Dermis microvascular lymphatic vessel endothelial cell (primary cell): ENCODE measurements around the gene TUBGCP2. TPM values are rescaled to one million over a fixed set of nuclear protein-coding genes. Genes with fewer than 3 reads are reported as not detected.

Experiments
- DNase-seq, 2 donors: peaks; one replicate each; pipeline versions ENCODE4 v3.0.0 to v3.0.0-alpha.2; 2010; ENCODE audit warnings: low read depth in 2 of 2
- total RNA-seq: library from RNA; depleted of rRNA; stranded (reverse); fragments of >200 nt; gene quantifications from 2 replicates; pipeline ENCODE4 v1.2.1, GENCODE V29; 2014

TUBGCP2 gene
- total RNA-seq, 1 donor from 2014 or later = 29.5 TPM

- DNase-seq = no peak
Measured at GRCh38 chr10:133278577-133279265, 30.0 kb downstream of the TUBGCP2 start.

DNA sequence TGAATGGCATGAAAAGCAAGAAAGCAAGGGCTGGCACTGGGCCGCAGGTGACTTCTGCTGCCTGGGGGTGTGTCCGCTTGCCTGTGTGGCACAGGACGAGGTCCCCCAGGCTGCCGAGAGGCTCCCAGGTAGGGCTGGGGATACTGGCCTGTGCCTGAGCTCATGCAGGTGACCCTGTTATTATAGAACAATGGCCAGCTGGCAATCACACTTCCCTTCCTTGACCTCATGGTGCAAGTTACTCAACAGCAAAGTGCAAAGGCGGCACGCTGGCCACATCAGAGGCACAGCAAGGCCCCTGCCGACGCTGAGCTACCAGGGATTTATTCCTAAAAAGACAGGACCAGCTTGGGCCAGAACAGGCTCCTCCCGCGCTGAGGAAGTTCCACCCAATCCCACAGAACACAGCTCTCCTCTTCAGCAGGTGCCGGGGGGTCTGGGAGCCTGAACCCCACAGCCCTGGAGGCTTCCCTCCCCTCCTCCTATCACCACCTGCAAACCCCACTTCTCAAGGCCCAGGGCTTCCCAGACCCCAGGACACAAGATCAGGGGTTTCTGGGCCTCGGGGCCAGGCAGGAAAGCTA is 30.6 kb downstream of the TUBGCP2 start:
- no peak for DNase-seq

- DNase-seq = no peak
Measured at GRCh38 chr10:133277277-133277992, 31.2 kb downstream of the TUBGCP2 start.

GRCh38 chr10:133276435-133277201 is 32.1 kb downstream of the TUBGCP2 start, which contains the start of gene ADAM8:
TSS of gene ADAM8 (minus strand) at chr10:133276868. CDS start at chr10:133276817, 51 bp downstream.
- DNase-seq = peak in 1 of 2 donors; percentile 11

- no peak for DNase-seq
Measured at GRCh38 chr10:133276100-133276434, 32.6 kb downstream of the TUBGCP2 start.

- DNase-seq = no peak
Measured at GRCh38 chr10:133275684-133276092, 33.0 kb downstream of the TUBGCP2 start.

GRCh38 chr10:133274751-133275683 is 33.7 kb downstream of the TUBGCP2 start:
- DNase-seq = no peak

DNA sequence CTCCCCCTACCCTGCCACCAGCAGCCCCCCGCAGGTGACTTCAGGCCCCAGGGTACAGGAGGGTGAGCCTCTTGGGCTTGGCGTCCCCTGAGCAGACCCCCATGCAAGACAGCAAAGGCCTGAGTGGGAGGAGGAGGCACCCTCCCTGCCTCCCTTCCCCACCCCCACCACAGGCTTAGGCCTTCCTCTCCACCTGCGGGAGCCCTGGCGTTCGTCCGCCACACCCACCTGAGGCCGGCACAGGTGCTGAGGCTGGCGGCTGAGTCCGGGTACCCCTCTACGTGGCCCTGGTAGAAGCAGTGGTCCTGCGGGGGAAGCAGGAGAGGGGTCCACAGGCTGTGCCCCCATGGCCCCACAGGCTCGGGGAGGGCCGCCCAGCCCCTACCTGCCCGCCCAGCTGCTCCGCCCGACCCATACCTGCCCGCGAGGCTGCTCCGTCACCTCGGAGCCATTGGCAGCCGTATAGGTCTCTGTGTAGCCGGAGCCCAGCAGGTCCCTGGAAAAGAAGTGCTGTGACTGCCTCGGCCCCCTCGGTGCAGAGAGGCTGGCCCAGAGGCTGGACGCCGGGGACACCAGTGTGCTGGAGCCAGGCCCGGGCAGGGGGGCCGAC is 35.0 kb downstream of the TUBGCP2 start:
- no peak for DNase-seq

GRCh38 chr10:133272964-133273420 is 35.7 kb downstream of the TUBGCP2 start:
- DNase-seq = no peak

- DNase-seq = no peak
Measured at GRCh38 chr10:133272301-133272963, 36.2 kb downstream of the TUBGCP2 start.

GRCh38 chr10:133271521-133272300 is 37.0 kb downstream of the TUBGCP2 start:
- no peak for DNase-seq

DNA sequence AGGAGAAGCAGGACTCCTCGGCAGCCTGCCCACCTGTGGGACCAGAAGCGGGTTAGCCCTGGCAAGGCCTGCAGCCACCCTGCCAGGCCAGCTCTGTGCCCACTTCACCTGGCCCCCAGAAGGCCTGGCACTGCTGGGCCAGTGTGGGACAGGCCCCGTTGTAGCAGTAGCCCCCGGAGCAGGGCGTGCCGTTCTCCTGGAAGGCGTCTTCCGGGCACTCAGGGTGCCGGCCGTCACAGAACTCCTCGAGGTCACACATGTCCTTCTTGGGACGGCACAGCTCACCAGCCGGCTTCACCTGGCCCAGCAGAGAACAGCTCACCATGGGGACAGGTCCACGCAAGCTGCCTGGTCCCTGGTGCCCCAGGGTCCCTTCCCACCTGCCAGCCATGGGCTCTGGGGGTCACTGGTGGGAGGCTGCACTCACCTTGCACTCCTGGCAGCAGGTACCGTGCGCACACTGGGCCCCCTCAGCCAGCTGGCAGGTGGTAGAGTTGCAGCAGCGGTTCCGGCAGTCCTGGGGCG is 37.8 kb downstream of the TUBGCP2 start:
- no peak for DNase-seq

GRCh38 chr10:133270204-133270603 is 38.5 kb downstream of the TUBGCP2 start:
- no peak for DNase-seq

GRCh38 chr10:133269367-133269766 is 39.3 kb downstream of the TUBGCP2 start:
- DNase-seq = no peak

GRCh38 chr10:133268532-133268931 is 40.1 kb downstream of the TUBGCP2 start:
- no peak for DNase-seq

DNA sequence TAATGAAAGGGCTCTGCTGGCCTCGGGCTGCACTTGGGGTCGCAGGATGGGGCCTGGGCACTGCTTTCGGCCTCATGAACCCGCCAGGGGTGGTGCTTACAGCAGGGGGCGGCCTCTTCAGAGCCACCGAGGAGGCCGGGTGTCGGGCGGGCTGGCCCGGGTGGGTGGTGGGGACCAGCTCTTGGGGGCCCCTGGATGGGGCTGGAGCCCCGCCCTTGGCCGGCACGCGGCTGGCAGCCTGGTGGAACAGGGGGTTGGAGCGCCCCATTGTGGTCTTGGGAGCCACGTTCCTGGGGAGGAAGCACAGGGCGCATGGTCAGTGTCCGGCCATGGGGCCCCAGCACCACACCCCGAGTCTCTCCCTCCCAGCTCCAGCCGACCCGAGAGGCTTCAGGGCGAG is 40.8 kb downstream of the TUBGCP2 start:
- DNase-seq = no peak

DNA sequence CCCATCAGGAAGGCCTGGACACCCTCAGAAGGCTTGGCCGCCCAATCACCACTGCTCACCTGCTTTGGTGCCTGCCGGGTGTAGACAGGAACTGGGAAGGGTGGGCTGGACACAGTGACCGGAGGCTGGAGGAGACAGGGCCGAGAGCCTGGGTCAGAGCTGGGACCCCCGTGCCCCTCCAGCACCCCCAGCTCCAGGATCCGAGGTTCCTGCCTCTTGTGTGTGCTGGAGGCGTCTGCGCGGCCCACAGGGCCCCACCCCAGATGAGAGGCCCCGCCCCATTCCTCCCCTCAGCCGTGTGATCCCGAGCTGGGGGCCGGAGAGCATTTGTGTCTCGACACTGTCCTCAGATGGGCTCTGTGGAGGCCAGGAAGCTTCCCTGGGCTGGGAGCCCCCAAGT is 41.4 kb downstream of the TUBGCP2 start:
- no peak for DNase-seq

DNA sequence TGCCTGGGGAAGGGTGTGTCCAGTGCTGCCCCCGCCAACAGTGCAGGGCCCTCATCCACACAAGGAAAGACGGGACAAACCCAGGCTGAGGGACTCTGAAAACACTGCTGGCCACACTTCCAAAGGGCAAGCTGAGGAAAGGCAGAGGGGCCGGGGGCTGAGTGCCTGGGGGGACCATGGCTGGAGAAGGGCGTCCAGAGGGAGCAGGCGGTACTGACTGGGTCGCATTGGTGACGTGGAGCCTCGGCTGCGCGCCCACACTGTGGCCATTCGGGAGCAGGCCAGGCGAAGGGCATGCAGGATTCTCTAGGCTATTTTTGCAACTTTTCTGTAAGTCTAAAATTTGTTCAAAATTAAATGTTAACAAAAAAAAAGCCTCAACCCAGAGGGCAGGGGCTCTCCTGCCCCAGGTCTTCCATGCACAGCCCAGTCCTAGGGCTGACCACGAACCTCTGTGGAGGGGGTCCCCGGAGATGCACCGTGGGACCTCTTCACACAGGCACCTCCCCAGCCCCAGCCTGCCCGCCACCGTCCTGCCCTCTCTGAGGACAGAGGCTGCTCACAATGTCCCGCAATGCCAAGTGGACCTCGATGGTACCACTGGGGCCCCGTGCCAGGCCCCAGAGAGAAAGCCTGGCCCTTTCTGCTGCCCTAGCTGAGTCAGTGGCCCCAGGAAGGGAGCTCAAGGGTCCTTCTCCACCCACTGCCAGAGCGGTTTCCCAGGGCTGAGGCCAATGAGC is 42.4 kb downstream of the TUBGCP2 start:
- no peak for DNase-seq
